Thoracic aorta (tissue), 2 donors: ENCODE results near the gene NUDC. TPM values are rescaled to one million over a fixed set of nuclear protein-coding genes. Genes with fewer than 3 reads are reported as not detected.

Experiments
- ATAC-seq: fragments of 150-250 bp; one replicate; pipeline ENCODE4 v1.8.0; 2017; ENCODE audit warnings: low read depth; ENCODE audit not compliant: insufficient number of reproducible peaks, low FRiP score
- DNase-seq: peaks from one replicate; pipeline ENCODE4 v3.0.0-alpha.2; 2020; ENCODE audit warnings: low spot score
- H3K27ac ChIP-seq, 2 donors: fragments of 200-600 bp; sonication (generic); 1 replicate in 1 of 2; 2 replicates in 1 of 2; pipeline ENCODE4 v1.5.1; 2016; ENCODE audit warnings: mild to moderate bottlenecking in 2 of 2, moderate library complexity in 2 of 2
- H3K27me3 ChIP-seq: fragments of 200-600 bp; sonication (generic); replicated peaks from 2 replicates; pipeline ENCODE4 v1.6.0; 2016; ENCODE audit warnings: mild to moderate bottlenecking; ENCODE audit not compliant: insufficient read depth
- H3K36me3 ChIP-seq: fragments of 200-600 bp; sonication (generic); one replicate; pipeline ENCODE4 v1.5.1; 2016
- H3K4me1 ChIP-seq, 2 donors: fragments of 200-600 bp; sonication (generic); 1 replicate in 1 of 2; 2 replicates in 1 of 2; pipeline versions ENCODE4 v1.5.1 to v1.6.0; 2016; ENCODE audit warnings: low read depth in 2 of 2, mild to moderate bottlenecking in 1 of 2; ENCODE audit not compliant: control insufficient read depth in 1 of 2
- H3K4me3 ChIP-seq: fragments of 200-600 bp; sonication (generic); 2 replicates; pipeline ENCODE4 v1.5.1; 2016; ENCODE audit warnings: mild to moderate bottlenecking
- H3K9me3 ChIP-seq: fragments of 200-600 bp; sonication (generic); 2 replicates; pipeline ENCODE4 v1.5.1; 2016
- CTCF ChIP-seq: fragments of 200-600 bp; sonication (generic); IDR thresholded peaks from one replicate; pipeline ENCODE4 v1.5.1; 2019; ENCODE audit warnings: antibody characterized with exemption
- total RNA-seq, 2 donors: library from RNA; depleted of rRNA; stranded (reverse); fragments of >200 nt; gene quantifications; one replicate each; pipeline versions ENCODE4 v1.1.0 to v1.2.3, GENCODE V29; 2016

The NUDC gene
- total RNA-seq, 2 donors from 2014 or later = 36.8 to 56.4 TPM

GRCh38 chr1:26976621-26977510 lies 55.3 kb downstream of the NUDC start:
- no peak for ATAC-seq
- H3K9me3 ChIP-seq = no peaks in the 10 kb centered on the region
- no peaks in the 10 kb centered on the region for H3K4me1 ChIP-seq
- no peaks in the 10 kb centered on the region for H3K36me3 ChIP-seq
- TF ChIP-seq CTCF = no peak
- no peaks in the 10 kb centered on the region for H3K27me3 ChIP-seq
- no peak overlapping the region for H3K27ac ChIP-seq
- no peak overlapping the region for H3K4me3 ChIP-seq
- no peak for DNase-seq

- H3K27ac ChIP-seq = no peak overlapping the region
- no peaks in the 10 kb centered on the region for H3K9me3 ChIP-seq
- no peaks in the 10 kb centered on the region for H3K36me3 ChIP-seq
- no peaks in the 10 kb centered on the region for H3K4me1 ChIP-seq
- no peak for TF ChIP-seq CTCF
- DNase-seq (no peak), ATAC-seq (no peak)
- H3K27me3 ChIP-seq = no peaks in the 10 kb centered on the region
- no peak overlapping the region for H3K4me3 ChIP-seq
Measured at GRCh38 chr1:26978901-26979300, 57.4 kb downstream of the NUDC start.

GRCh38 chr1:26981146-26981846 lies 59.8 kb downstream of the NUDC start:
- no peaks in the 10 kb centered on the region for H3K4me1 ChIP-seq
- no peak for DNase-seq
- TF ChIP-seq CTCF = no peak

GRCh38 chr1:26983863-26984262 lies 62.3 kb downstream of the NUDC start:
- Histone ChIP-seq H3K9me3 (no peaks in the 10 kb centered on the region), H3K4me3 (no peak overlapping the region), H3K36me3 (no peaks in the 10 kb centered on the region), H3K4me1 (no peaks in the 10 kb centered on the region), H3K27me3 (no peaks in the 10 kb centered on the region), H3K27ac (no peak overlapping the region)
- no peak for ATAC-seq
- DNase-seq = no peak
- TF ChIP-seq CTCF = no peak

More at GRCh38 chr1:26981146-26981846, 59.8 kb downstream of the NUDC start:
- no peak for ATAC-seq
- Histone ChIP-seq H3K27me3 (no peaks in the 10 kb centered on the region), H3K4me3 (no peak overlapping the region), H3K9me3 (no peaks in the 10 kb centered on the region), H3K36me3 (no peaks in the 10 kb centered on the region), H3K27ac (no peak overlapping the region)

- Histone ChIP-seq H3K36me3 (no peaks in the 10 kb centered on the region), H3K4me3 (no peak overlapping the region), H3K27ac (no peak overlapping the region), H3K27me3 (no peaks in the 10 kb centered on the region), H3K9me3 (no peaks in the 10 kb centered on the region), H3K4me1 (no peaks in the 10 kb centered on the region)
- TF ChIP-seq CTCF = no peak
- no peak for DNase-seq
- no peak for ATAC-seq
Measured at GRCh38 chr1:26984291-26984690, 62.7 kb downstream of the NUDC start.
